Measurements from ENCODE around the gene GPR37L1. TPM values are rescaled to one million over a fixed set of nuclear protein-coding genes. Genes with fewer than 3 reads are reported as not detected.
A peak's percentile ranks its signal among the peaks of the same experiment; 100 is the strongest.
"Not testable (repeated sequence)": the region's sequence is repeated elsewhere in the genome, so short reads cannot be mapped to it uniquely, and the experiment has no call there.

GPR37L1 gene
- total and polyA plus RNA-seq, 4 donors: 3.1 to 9.7 (median 6.6) TPM

GRCh38 chr1:202164271-202165037 is 41.7 kb downstream of the GPR37L1 start:
- 78% methylated on average over 8 of the region's 11 CpGs for WGBS (ENCODE audit: insufficient coverage)
- Histone ChIP-seq H3K27me3 (ENCODE audit: control insufficient read depth, insufficient read depth, low read length) (no peaks in the 10 kb centered on the region), H3K36me3 (ENCODE audit: control insufficient read depth, insufficient read depth, low read length) (peaks cover 5% of the 10 kb centered on the region), H3K27ac (ENCODE audit: low read depth, low read length) (no peak overlapping the region), H3K4me1 (ENCODE audit: control insufficient read depth, insufficient read depth, low read length) (peaks cover 51% of the 10 kb centered on the region), H3K9me3 (ENCODE audit: control insufficient read depth, insufficient read depth, low read length) (no peaks in the 10 kb centered on the region), H3K4me3 (ENCODE audit: low read depth, low read length) (no peak overlapping the region)
- no peak for DNase-seq (ENCODE audit: low read depth in 4 of 6, low spot score in 6 of 6)

DNA sequence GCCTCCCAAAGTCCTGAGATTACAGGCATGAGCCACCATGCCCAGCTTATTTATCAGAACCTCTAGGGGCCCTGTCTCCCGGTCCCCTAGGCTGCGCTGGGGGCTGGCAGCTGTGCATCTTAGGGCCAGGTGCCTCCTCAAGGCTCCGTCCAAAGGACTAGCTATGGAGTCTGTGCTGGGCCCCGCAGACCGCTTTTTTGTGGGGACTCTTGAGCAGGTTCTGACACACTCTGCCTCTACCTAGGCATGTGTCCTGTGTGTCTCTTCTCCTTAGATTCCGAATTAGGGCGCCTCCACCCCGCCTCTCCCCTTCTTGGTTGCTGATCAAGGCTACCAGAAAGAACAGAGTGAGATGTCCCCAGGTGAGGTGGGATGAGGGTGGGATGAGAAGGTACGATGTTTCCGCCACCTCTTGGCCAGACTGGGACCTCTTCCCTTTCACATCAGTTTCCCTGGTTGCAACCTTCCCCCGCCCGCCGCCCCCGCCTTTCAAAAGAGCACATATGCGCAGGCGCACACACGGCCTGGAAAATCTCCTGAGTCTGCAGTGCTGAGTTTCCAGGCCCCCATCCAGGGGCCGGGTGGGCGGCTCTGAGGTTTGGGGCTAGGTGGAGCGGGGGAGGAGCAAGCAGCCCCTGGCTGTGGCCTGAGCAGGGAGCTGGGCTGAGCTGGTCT is 42.7 kb downstream of the GPR37L1 start:
- H3K36me3 ChIP-seq (ENCODE audit: control insufficient read depth, insufficient read depth, low read length): peaks cover 5% of the 10 kb centered on the region
- H3K27ac ChIP-seq (ENCODE audit: low read depth, low read length): no peak overlapping the region
- peaks cover 45% of the 10 kb centered on the region for H3K4me1 ChIP-seq (ENCODE audit: control insufficient read depth, insufficient read depth, low read length)
- no peak for DNase-seq (ENCODE audit: low read depth in 4 of 6, low spot score in 6 of 6)
- no peaks in the 10 kb centered on the region for H3K9me3 ChIP-seq (ENCODE audit: control insufficient read depth, insufficient read depth, low read length)
- WGBS (ENCODE audit: insufficient coverage): 83% methylated on average over 14 of the region's 20 CpGs
- H3K4me3 ChIP-seq (ENCODE audit: low read depth, low read length): no peak overlapping the region
- H3K27me3 ChIP-seq (ENCODE audit: control insufficient read depth, insufficient read depth, low read length): no peaks in the 10 kb centered on the region

- Histone ChIP-seq H3K9me3 (ENCODE audit: control insufficient read depth, insufficient read depth, low read length) (no peaks in the 10 kb centered on the region), H3K4me3 (ENCODE audit: low read depth, low read length) (no peak overlapping the region), H3K27me3 (ENCODE audit: control insufficient read depth, insufficient read depth, low read length) (no peaks in the 10 kb centered on the region), H3K27ac (ENCODE audit: low read depth, low read length) (no peak overlapping the region), H3K4me1 (ENCODE audit: control insufficient read depth, insufficient read depth, low read length) (peaks cover 37% of the 10 kb centered on the region), H3K36me3 (ENCODE audit: control insufficient read depth, insufficient read depth, low read length) (no peaks in the 10 kb centered on the region)
- 84% methylated on average over 6 of the region's 9 CpGs for WGBS (ENCODE audit: insufficient coverage)
- no peak for DNase-seq (ENCODE audit: low read depth in 4 of 6, low spot score in 6 of 6)
Measured at GRCh38 chr1:202165942-202166843, 43.5 kb downstream of the GPR37L1 start.

- H3K9me3 ChIP-seq (ENCODE audit: control insufficient read depth, insufficient read depth, low read length); H3K36me3 ChIP-seq (ENCODE audit: control insufficient read depth, insufficient read depth, low read length); H3K27me3 ChIP-seq (ENCODE audit: control insufficient read depth, insufficient read depth, low read length); H3K27ac ChIP-seq (ENCODE audit: low read depth, low read length); DNase-seq (ENCODE audit: low read depth in 4 of 6, low spot score in 6 of 6); H3K4me3 ChIP-seq (ENCODE audit: low read depth, low read length): not testable (repeated sequence)
- H3K4me1 ChIP-seq (ENCODE audit: control insufficient read depth, insufficient read depth, low read length): peaks cover 28% of the 10 kb centered on the region
- 65% methylated on average over 5 of the region's 13 CpGs for WGBS (ENCODE audit: insufficient coverage)
Measured at GRCh38 chr1:202167054-202167453, 44.3 kb downstream of the GPR37L1 start.

GRCh38 chr1:202167708-202168415 is 45.1 kb downstream of the GPR37L1 start:
- no peaks in the 10 kb centered on the region for H3K36me3 ChIP-seq (ENCODE audit: control insufficient read depth, insufficient read depth, low read length)
- DNase-seq (ENCODE audit: low read depth in 4 of 6, low spot score in 6 of 6): peak in 2 of 6 donors; percentile 17 to 62
- no peaks in the 10 kb centered on the region for H3K9me3 ChIP-seq (ENCODE audit: control insufficient read depth, insufficient read depth, low read length)
- H3K4me3 ChIP-seq (ENCODE audit: low read depth, low read length): no peak overlapping the region
- H3K4me1 ChIP-seq (ENCODE audit: control insufficient read depth, insufficient read depth, low read length): peaks cover 26% of the 10 kb centered on the region
- H3K27me3 ChIP-seq (ENCODE audit: control insufficient read depth, insufficient read depth, low read length): no peaks in the 10 kb centered on the region
- H3K27ac ChIP-seq (ENCODE audit: low read depth, low read length): no peak overlapping the region
- WGBS (ENCODE audit: insufficient coverage): 57% methylated on average over 16 of the region's 18 CpGs

GRCh38 chr1:202168861-202169260 is 46.1 kb downstream of the GPR37L1 start:
- Histone ChIP-seq H3K4me3 (ENCODE audit: low read depth, low read length) (no peak overlapping the region), H3K36me3 (ENCODE audit: control insufficient read depth, insufficient read depth, low read length) (no peaks in the 10 kb centered on the region), H3K27ac (ENCODE audit: low read depth, low read length) (no peak overlapping the region), H3K9me3 (ENCODE audit: control insufficient read depth, insufficient read depth, low read length) (no peaks in the 10 kb centered on the region), H3K4me1 (ENCODE audit: control insufficient read depth, insufficient read depth, low read length) (peaks cover 18% of the 10 kb centered on the region), H3K27me3 (ENCODE audit: control insufficient read depth, insufficient read depth, low read length) (no peaks in the 10 kb centered on the region)
- DNase-seq (ENCODE audit: low read depth in 4 of 6, low spot score in 6 of 6): no peak
- WGBS (ENCODE audit: insufficient coverage): 93% methylated on average over 6 of the region's 7 CpGs

DNA sequence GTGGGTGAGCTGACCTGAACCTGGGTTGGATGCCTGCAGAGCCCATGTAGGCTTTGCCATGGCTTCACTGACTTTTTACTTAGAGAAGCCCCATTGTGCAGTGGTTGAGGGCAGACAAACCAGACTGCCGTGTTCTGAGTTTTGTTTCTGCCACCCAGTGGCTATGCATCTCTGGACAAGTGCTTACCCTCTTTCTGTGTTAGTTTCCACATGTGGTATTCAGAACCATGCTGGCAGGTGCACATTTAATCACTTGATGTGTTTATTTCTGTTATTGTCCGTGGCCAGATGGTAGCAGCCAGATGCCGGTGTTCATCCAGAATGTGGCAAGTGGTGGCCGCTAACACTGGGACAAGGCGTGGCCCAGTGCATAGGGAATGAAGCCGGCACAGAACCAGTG is 48.0 kb downstream of the GPR37L1 start:
- Histone ChIP-seq H3K9me3 (ENCODE audit: control insufficient read depth, insufficient read depth, low read length) (no peaks in the 10 kb centered on the region), H3K27me3 (ENCODE audit: control insufficient read depth, insufficient read depth, low read length) (no peaks in the 10 kb centered on the region), H3K4me1 (ENCODE audit: control insufficient read depth, insufficient read depth, low read length) (peaks cover 15% of the 10 kb centered on the region), H3K36me3 (ENCODE audit: control insufficient read depth, insufficient read depth, low read length) (no peaks in the 10 kb centered on the region), H3K27ac (ENCODE audit: low read depth, low read length) (no peak overlapping the region), H3K4me3 (ENCODE audit: low read depth, low read length) (no peak overlapping the region)
- WGBS (ENCODE audit: insufficient coverage): 69% methylated on average over 6 of the region's 6 CpGs
- peak in 1 of 6 donors; percentile 14 for DNase-seq (ENCODE audit: low read depth in 4 of 6, low spot score in 6 of 6)

DNA sequence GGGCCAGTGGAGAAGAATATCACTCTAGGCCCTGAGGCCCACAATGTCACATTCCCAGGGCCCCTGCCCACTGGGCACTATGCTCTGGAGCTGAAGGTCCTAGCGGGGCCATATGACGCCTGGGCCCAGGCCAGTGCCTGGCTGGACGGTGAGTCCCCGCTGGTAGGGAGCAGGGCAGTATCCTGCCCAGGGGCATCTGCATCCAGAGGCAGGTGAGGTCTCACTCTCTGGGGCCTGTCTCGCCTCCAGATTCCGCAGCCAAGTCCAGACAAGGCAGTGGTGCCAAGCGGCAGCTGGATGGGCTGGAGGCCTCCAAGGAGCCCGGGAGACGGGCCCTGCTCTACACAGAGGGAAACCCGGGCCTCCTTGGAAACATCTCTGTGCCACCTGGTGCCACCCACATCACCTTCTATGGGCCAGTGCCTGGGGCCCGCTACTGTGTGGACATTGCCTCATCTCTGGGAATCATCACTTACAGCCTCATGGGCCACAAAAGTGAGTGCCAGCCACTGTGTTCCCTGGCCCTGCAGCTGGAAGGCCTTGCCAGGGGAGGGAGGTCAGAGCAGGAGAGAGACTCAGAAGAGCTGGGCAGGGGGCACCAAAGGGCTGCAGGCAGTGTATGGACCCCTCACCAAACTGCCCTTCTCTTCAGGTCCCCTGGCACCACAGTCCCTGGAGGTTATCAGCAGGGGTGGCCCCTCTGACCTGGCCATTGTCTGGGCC is 48.7 kb downstream of the GPR37L1 start:
- Histone ChIP-seq H3K36me3 (ENCODE audit: control insufficient read depth, insufficient read depth, low read length) (no peaks in the 10 kb centered on the region), H3K27me3 (ENCODE audit: control insufficient read depth, insufficient read depth, low read length) (no peaks in the 10 kb centered on the region), H3K27ac (ENCODE audit: low read depth, low read length) (no peak overlapping the region), H3K4me1 (ENCODE audit: control insufficient read depth, insufficient read depth, low read length) (peaks cover 15% of the 10 kb centered on the region), H3K4me3 (ENCODE audit: low read depth, low read length) (no peak overlapping the region), H3K9me3 (ENCODE audit: control insufficient read depth, insufficient read depth, low read length) (no peaks in the 10 kb centered on the region)
- 94% methylated on average over 7 of the region's 11 CpGs for WGBS (ENCODE audit: insufficient coverage)
- DNase-seq (ENCODE audit: low read depth in 4 of 6, low spot score in 6 of 6): no peak

DNA sequence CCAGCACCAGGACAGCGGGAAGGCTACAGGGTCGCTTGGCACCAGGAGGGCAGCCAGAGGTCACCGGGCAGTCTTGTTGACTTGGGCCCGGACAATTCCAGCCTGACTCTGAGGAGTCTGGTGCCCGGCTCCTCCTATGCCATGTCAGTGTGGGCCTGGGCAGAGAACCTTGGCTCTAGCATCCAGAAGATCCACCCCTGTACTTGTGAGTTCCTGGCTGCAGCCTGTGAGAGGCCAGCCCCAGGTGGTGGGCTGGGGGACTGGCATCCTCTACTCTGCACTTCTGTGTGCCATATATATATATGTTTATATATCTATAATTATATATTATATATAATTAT is 49.3 kb downstream of the GPR37L1 start:
- no peak for DNase-seq (ENCODE audit: low read depth in 4 of 6, low spot score in 6 of 6)
- WGBS (ENCODE audit: insufficient coverage): 92% methylated on average over 4 of the region's 5 CpGs
- H3K27ac ChIP-seq (ENCODE audit: low read depth, low read length): no peak overlapping the region

More for the DNA sequence above, 49.3 kb downstream of the GPR37L1 start:
- peaks cover 15% of the 10 kb centered on the region for H3K4me1 ChIP-seq (ENCODE audit: control insufficient read depth, insufficient read depth, low read length)
- H3K27me3 ChIP-seq (ENCODE audit: control insufficient read depth, insufficient read depth, low read length): no peaks in the 10 kb centered on the region
- H3K4me3 ChIP-seq (ENCODE audit: low read depth, low read length): no peak overlapping the region
- H3K36me3 ChIP-seq (ENCODE audit: control insufficient read depth, insufficient read depth, low read length): no peaks in the 10 kb centered on the region
- H3K9me3 ChIP-seq (ENCODE audit: control insufficient read depth, insufficient read depth, low read length): no peaks in the 10 kb centered on the region
